ENCODE measurements around the gene ACSF3. TPM values are rescaled to one million over a fixed set of nuclear protein-coding genes. Genes with fewer than 3 reads are reported as not detected.

The ACSF3 gene
- total RNA-seq, 2 donors from 2014 or later, result 34.8 to 35.5 TPM

DNA sequence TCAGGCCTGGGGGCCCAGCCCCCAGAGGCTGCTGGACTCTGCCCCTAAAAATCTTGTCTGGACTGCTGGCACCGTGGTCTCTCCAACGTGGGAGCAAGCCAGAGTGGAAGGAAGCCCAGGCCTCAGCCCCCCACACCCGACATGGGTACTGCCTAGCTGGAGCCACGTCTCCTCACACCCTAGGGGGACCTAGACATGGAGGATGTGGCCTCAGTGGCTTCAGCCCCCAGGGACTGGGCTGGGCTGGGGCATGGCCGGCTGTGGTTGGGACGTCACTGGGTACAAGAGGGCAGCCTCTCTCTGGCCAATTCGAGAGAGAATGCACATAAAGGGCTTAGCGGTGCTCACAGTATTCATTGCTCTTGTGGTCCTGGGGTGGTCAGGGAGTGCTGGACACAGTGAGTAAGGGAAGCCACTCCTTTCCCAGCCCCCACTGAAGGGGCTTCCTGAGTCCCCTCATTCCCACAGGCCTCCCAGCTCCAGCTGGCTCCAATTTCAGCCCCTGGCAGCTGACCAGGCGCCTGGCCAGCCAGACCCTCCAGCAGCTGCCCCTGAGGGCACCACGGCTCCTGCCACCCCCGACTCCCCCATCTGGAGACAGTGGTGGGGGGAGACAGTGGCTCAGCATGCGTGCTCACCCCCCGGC, 79.0 kb downstream of the ACSF3 start:
- TF ChIP-seq, protein P1, sequence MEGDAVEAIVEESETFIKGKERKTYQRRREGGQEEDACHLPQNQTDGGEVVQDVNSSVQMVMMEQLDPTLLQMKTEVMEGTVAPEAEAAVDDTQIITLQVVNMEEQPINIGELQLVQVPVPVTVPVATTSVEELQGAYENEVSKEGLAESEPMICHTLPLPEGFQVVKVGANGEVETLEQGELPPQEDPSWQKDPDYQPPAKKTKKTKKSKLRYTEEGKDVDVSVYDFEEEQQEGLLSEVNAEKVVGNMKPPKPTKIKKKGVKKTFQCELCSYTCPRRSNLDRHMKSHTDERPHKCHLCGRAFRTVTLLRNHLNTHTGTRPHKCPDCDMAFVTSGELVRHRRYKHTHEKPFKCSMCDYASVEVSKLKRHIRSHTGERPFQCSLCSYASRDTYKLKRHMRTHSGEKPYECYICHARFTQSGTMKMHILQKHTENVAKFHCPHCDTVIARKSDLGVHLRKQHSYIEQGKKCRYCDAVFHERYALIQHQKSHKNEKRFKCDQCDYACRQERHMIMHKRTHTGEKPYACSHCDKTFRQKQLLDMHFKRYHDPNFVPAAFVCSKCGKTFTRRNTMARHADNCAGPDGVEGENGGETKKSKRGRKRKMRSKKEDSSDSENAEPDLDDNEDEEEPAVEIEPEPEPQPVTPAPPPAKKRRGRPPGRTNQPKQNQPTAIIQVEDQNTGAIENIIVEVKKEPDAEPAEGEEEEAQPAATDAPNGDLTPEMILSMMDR (conservative IDR thresholded peaks at IDR 0.05), result no peak
- H3K4me1 Mint-ChIP-seq, result peaks cover 4% of the 10 kb centered on the region
- Histone ChIP-seq H3K9ac (ENCODE audit: extremely low read depth, low read length, poor library complexity, severe bottlenecking) (no peak overlapping the region), H3K36me3 (ENCODE audit: control insufficient read depth, insufficient read depth, low read length) (no peaks in the 10 kb centered on the region), H3K27ac (ENCODE audit: low read depth, low read length) (no peak overlapping the region), H3K4me3 (ENCODE audit: low read length) (no peak overlapping the region), H3K9me3 (ENCODE audit: control insufficient read depth, low read length) (no peaks in the 10 kb centered on the region), H3K27me3 (ENCODE audit: control insufficient read depth, insufficient read depth, low read length, poor library complexity, severe bottlenecking) (peaks cover 38% of the 10 kb centered on the region), H3K4me1 (ENCODE audit: control insufficient read depth, insufficient read depth, low read length) (peaks cover 2% of the 10 kb centered on the region)
- WGBS, 2 experiments (ENCODE audit: insufficient coverage in 1 of 2, insufficient read length in 1 of 2), result 83 to 92% methylated on average over 8 to 13 of the region's 13 CpGs
- no peak for DNase-seq
- H3K4me3 Mint-ChIP-seq, result no peak overlapping the region
- no peaks in the 10 kb centered on the region for H3K36me3 Mint-ChIP-seq (ENCODE audit: low read depth)
- H3K27me3 Mint-ChIP-seq (ENCODE audit: insufficient read depth), result peaks cover 29% of the 10 kb centered on the region
- H3K27ac Mint-ChIP-seq, result no peak overlapping the region
- no peaks in the 10 kb centered on the region for H3K9me3 Mint-ChIP-seq

DNA sequence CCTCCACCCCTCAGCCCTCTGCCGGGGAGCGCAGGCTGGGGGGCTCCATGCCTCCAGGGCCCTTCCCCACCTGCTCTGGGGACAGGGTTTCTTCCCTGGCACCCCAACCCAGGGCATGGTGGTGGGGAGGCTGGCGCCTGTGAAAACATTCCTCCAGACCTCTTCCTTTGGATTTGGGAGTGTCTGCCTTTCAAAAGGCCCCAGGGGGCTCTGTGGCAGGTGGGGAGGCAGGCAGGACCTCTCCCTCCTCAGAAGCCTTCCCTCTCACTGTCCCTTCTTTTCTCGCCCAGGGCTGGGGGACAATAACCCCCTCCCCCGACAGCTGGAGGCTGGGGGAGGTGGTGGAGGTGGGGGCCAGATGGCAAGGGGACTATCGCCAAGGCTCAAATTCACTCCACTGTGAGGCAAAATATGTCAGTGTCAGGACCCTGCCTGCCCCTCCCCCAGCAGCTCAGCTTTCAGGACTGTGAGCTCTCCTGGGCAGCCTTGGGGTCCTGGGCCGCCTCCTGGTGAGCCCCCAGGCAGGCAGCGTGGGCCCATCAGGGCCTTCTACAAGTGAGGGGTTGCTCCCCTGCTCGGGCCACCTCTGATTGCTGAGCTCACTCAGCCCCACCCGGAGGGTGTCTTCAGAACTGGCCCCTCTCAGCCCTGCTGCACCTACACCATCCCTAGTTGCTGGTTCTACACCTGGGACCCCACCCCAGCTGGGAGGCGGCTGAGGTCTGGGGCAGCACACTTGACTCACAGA, 79.7 kb downstream of the ACSF3 start:
- no peaks in the 10 kb centered on the region for H3K36me3 ChIP-seq (ENCODE audit: control insufficient read depth, insufficient read depth, low read length)
- H3K9me3 ChIP-seq (ENCODE audit: control insufficient read depth, low read length), result no peaks in the 10 kb centered on the region
- WGBS, 2 experiments (ENCODE audit: insufficient coverage in 1 of 2, insufficient read length in 1 of 2), result 40 to 71% methylated on average over 1 to 9 of the region's 11 CpGs
- TF ChIP-seq, protein P1 (conservative IDR thresholded peaks at IDR 0.05), result no peak
- H3K4me3 ChIP-seq (ENCODE audit: low read length), result no peak overlapping the region
- no peak overlapping the region for H3K27ac Mint-ChIP-seq
- H3K4me3 Mint-ChIP-seq, result no peak overlapping the region
- H3K4me1 ChIP-seq (ENCODE audit: control insufficient read depth, insufficient read depth, low read length), result peaks cover 2% of the 10 kb centered on the region
- peaks cover 4% of the 10 kb centered on the region for H3K4me1 Mint-ChIP-seq
- no peaks in the 10 kb centered on the region for H3K36me3 Mint-ChIP-seq (ENCODE audit: low read depth)
- peaks cover 29% of the 10 kb centered on the region for H3K27me3 Mint-ChIP-seq (ENCODE audit: insufficient read depth)
- DNase-seq, result no peak
- H3K9ac ChIP-seq (ENCODE audit: extremely low read depth, low read length, poor library complexity, severe bottlenecking), result no peak overlapping the region
- H3K9me3 Mint-ChIP-seq, result no peaks in the 10 kb centered on the region
- no peak overlapping the region for H3K27ac ChIP-seq (ENCODE audit: low read depth, low read length)
- peaks cover 38% of the 10 kb centered on the region for H3K27me3 ChIP-seq (ENCODE audit: control insufficient read depth, insufficient read depth, low read length, poor library complexity, severe bottlenecking)

DNA sequence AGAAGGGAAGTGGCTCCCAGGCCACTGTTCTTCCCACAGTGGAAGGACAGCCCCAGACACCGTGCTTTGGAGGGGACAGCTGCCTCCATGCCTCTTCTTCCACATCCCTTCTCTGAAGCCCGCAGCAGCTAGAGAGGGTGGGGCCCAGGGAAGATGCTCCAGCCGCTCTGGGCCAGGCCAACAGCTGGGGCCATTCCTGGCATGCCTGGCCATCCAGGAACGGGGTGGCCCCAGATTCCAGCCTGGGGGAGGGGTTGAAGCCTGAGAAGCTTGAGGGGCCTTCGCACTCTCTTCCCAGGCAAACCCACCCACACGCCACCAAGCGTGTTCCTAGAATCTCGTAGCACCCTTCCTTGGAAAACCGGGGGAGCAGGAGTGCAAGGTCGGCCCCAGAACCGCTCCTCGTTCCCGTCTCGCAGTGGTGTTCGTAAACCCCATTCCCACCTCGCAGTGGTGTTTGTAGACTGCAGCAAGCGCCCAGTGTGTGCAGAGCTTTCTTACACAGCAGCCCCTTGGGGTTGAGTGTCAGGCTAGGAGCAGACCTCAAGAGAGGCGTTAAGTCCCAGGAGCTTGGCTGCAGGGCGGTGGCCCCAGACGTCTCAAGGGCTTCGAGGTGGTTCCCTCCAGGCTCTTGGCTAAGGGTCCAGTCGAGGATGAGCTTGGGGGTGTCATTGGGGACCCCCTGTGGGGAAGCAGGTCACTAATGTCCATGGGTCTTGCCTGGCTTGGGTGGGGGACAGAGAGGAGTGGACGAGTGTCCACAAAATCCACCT, 80.6 kb downstream of the ACSF3 start:
- Histone ChIP-seq H3K4me1 (ENCODE audit: control insufficient read depth, insufficient read depth, low read length) (peaks cover 2% of the 10 kb centered on the region), H3K27me3 (ENCODE audit: control insufficient read depth, insufficient read depth, low read length, poor library complexity, severe bottlenecking) (peaks cover 37% of the 10 kb centered on the region), H3K9ac (ENCODE audit: extremely low read depth, low read length, poor library complexity, severe bottlenecking) (no peak overlapping the region), H3K27ac (ENCODE audit: low read depth, low read length) (no peak overlapping the region), H3K36me3 (ENCODE audit: control insufficient read depth, insufficient read depth, low read length) (no peaks in the 10 kb centered on the region), H3K4me3 (ENCODE audit: low read length) (no peak overlapping the region), H3K9me3 (ENCODE audit: control insufficient read depth, low read length) (no peaks in the 10 kb centered on the region)
- no peaks in the 10 kb centered on the region for H3K36me3 Mint-ChIP-seq (ENCODE audit: low read depth)
- no peak overlapping the region for H3K27ac Mint-ChIP-seq
- TF ChIP-seq, protein P1 (conservative IDR thresholded peaks at IDR 0.05), result no peak
- DNase-seq, result no peak
- H3K27me3 Mint-ChIP-seq (ENCODE audit: insufficient read depth), result peaks cover 28% of the 10 kb centered on the region
- no peak overlapping the region for H3K4me3 Mint-ChIP-seq
- WGBS, 2 experiments (ENCODE audit: insufficient coverage in 1 of 2, insufficient read length in 1 of 2), result 87 to 91% methylated on average over 11 to 23 of the region's 23 CpGs
- H3K4me1 Mint-ChIP-seq, result peaks cover 4% of the 10 kb centered on the region
- H3K9me3 Mint-ChIP-seq, result no peaks in the 10 kb centered on the region
